22Rv1 (cell line): ENCODE results near the gene PPP1R1B.

Experiments used
- ZFX ChIP-seq: fragments of 450-650 bp; IDR thresholded peaks from 2 replicates; pipeline ENCODE4 v1.6.1; 2017; ENCODE audit warnings: antibody characterized with exemption, borderline replicate concordance
- TF ChIP-seq, protein P1 (sequence below): fragments of 450-650 bp; IDR thresholded peaks from 2 replicates; pipeline ENCODE4 v1.5.1; 2017; ENCODE audit warnings: mild to moderate bottlenecking

DNA sequence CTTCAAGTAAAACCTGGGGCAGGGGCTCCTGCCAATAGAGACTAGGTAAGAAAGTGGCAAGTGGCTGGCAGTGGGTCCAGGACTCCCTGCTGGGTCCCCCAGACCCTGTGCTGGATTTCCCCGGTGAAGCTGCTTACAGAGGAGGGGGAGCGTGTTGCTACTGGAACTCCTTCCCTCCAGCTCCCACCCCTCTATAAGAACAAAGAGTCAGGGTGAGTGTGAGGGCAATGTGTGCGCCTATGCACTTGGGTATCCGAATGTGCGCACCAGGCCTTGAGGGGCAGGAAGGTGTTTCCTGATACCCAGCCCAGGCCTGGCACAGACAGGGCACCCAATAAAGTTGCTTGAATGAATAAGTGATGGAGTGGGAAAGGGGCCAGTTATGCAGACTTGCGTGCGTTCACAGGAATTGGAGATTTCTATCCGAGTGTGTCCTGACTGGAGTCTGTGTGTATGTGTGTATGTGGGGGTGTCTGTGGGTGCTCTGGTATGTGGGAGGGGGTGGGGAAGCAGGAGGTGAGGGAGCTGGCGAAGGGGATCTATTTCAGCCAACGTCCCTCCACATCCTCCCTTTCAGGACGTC lies 30.7 kb upstream of the PPP1R1B start:
- TF ChIP-seq, protein P1, sequence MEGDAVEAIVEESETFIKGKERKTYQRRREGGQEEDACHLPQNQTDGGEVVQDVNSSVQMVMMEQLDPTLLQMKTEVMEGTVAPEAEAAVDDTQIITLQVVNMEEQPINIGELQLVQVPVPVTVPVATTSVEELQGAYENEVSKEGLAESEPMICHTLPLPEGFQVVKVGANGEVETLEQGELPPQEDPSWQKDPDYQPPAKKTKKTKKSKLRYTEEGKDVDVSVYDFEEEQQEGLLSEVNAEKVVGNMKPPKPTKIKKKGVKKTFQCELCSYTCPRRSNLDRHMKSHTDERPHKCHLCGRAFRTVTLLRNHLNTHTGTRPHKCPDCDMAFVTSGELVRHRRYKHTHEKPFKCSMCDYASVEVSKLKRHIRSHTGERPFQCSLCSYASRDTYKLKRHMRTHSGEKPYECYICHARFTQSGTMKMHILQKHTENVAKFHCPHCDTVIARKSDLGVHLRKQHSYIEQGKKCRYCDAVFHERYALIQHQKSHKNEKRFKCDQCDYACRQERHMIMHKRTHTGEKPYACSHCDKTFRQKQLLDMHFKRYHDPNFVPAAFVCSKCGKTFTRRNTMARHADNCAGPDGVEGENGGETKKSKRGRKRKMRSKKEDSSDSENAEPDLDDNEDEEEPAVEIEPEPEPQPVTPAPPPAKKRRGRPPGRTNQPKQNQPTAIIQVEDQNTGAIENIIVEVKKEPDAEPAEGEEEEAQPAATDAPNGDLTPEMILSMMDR = no peak
- TF ChIP-seq ZFX = no peak
